Psoas muscle (tissue), 8 donors: Measurements from ENCODE around the gene KLF16. TPM values are rescaled to one million over a fixed set of nuclear protein-coding genes. Genes with fewer than 3 reads are reported as not detected.
"Not testable (repeated sequence)": the region's sequence is repeated elsewhere in the genome, so short reads cannot be mapped to it uniquely, and the experiment has no call there.

ENCODE experiments used
- ATAC-seq, 4 donors: fragments of 200-7000 bp; cut with Tn5 transposase; one replicate each; pipeline ENCODE4 v1.9.1; 2020; ENCODE audit warnings: moderate library complexity in 3 of 4, mild to moderate bottlenecking in 2 of 4
- DNase-seq, 2 donors: peaks; one replicate each; pipeline ENCODE4 v3.0.0-alpha.2; 2020
- H3K27ac ChIP-seq: fragments of 200-600 bp; one replicate; pipeline ENCODE4 v1.8.0; 2022
- H3K27me3 ChIP-seq, 3 donors: fragments of 200-600 bp in 1 of 3; one replicate each; pipeline versions ENCODE4 v1.6.1 to v1.8.0; 2013 to 2022; ENCODE audit warnings: low read length in 2 of 3, mild to moderate bottlenecking in 2 of 3, moderate library complexity in 1 of 3; ENCODE audit not compliant: insufficient read depth in 3 of 3
- H3K36me3 ChIP-seq, 2 donors: fragments of 200-600 bp in 1 of 2; one replicate each; pipeline versions ENCODE4 v1.6.1 to v1.8.0; 2013 to 2022; ENCODE audit warnings: low read depth in 1 of 2, mild to moderate bottlenecking in 1 of 2, moderate library complexity in 1 of 2; ENCODE audit not compliant: insufficient read depth in 1 of 2
- H3K4me1 ChIP-seq: fragments of 200-600 bp; one replicate; pipeline ENCODE4 v1.8.0; 2022
- H3K4me3 ChIP-seq: fragments of 200-600 bp; one replicate; pipeline ENCODE4 v1.8.0; 2022; ENCODE audit warnings: mild to moderate bottlenecking
- H3K9me3 ChIP-seq: fragments of 200-600 bp; one replicate; pipeline ENCODE4 v1.8.0; 2022
- CTCF ChIP-seq: fragments of 200-600 bp; IDR thresholded peaks from one replicate; pipeline ENCODE4 v1.8.0; 2022; ENCODE audit warnings: antibody characterized with exemption
- whole genome bisulfite sequencing, 3 donors: extraction: QIAGEN DNeasy Blood & Tissue Kit; methylation state at CpG; one replicate each; pipeline versions ENCODE4 v1.1.6 to v1.1.7; 2013; 5-methylcytosine and 5-hydroxymethylcytosine counted together
- intact Hi-C, 2 donors: fragments of 100-400 bp; cut with DNase I; formaldehyde crosslinking; loops; one replicate each; pipeline versions ENCODE4 v1.11.0 to v1.14.2; 2022
- polyA plus RNA-seq, 3 donors: library from polyadenylated mRNA; stranded (reverse); fragments of 200-250 nt; gene quantifications; one replicate each; pipeline ENCODE4 v1.2.3, GENCODE V29; 2013
- total RNA-seq, 4 donors: library from RNA; stranded (reverse); fragmentation: NEBNext Ultra II Directional in 2 of 4; extraction: Animal tissue kit (Norgen Biotek cat#: 25700) in 2 of 4; gene quantifications; one replicate each; pipeline versions ENCODE4 v1.2.1 to v1.2.4, GENCODE V29; 2021 to 2023
- donor health status: healthy with polysubstance abuse.
- donor health status: DM: no; HTN: no; CAD: no; lungs with moderate emphysema.
- donor health status: Bipolar disorder and iron deficiency.
- donor health status: healthy.
- donor health status: DM: yes; HTN: yes; CAD: no.
- donor health status: DM: no; HTN: no; CAD: no.
- donor health status: DM: no; HTN: no; CAD: no.
- donor health status: DM: yes; HTN: yes; CAD: no.

The KLF16 gene
- total and polyA plus RNA-seq, 7 donors: 2.2 to 13.0 (median 3.3) TPM

GRCh38 chr19:1880611-1881392 lies 17.4 kb upstream of the KLF16 start:
- DNase-seq: no peak
- WGBS, 3 donors: 75 to 86% (median 79%) methylated on average over 25 to 32 of the region's 35 CpGs
- no peak for TF ChIP-seq CTCF
- intact Hi-C loops: no loop called here
- ATAC-seq: no peak
- Histone ChIP-seq H3K4me3 (peak overlapping the region; percentile 97), H3K4me1 (peaks cover 34% of the 10 kb centered on the region), H3K27me3 (no peaks in the 10 kb centered on the region), H3K36me3 (peaks cover 0 to 2% of the 10 kb centered on the region in 2 donors), H3K9me3 (no peaks in the 10 kb centered on the region), H3K27ac (peak overlapping the region; percentile 23)

GRCh38 chr19:1879982-1880381 lies 16.6 kb upstream of the KLF16 start:
- H3K36me3 ChIP-seq, intact Hi-C loops, H3K27me3 ChIP-seq, ATAC-seq, H3K9me3 ChIP-seq, H3K4me3 ChIP-seq, DNase-seq, H3K27ac ChIP-seq: not testable (repeated sequence)
- 83 to 84% (median 83%) methylated on average over 13 to 17 of the region's 17 CpGs for WGBS, 3 donors
- peaks cover 35% of the 10 kb centered on the region for H3K4me1 ChIP-seq

GRCh38 chr19:1878583-1878982 lies 15.2 kb upstream of the KLF16 start:
- intact Hi-C loops, H3K27me3 ChIP-seq, H3K4me3 ChIP-seq, DNase-seq, ATAC-seq, H3K36me3 ChIP-seq, H3K9me3 ChIP-seq, H3K27ac ChIP-seq: not testable (repeated sequence)
- WGBS, 3 donors: 38 to 50% (median 43%) methylated on average over 6 to 8 of the region's 8 CpGs
- peaks cover 37% of the 10 kb centered on the region for H3K4me1 ChIP-seq

- H3K9me3 ChIP-seq, H3K4me3 ChIP-seq, ATAC-seq, H3K36me3 ChIP-seq, intact Hi-C loops, H3K27ac ChIP-seq, H3K27me3 ChIP-seq, DNase-seq: not testable (repeated sequence)
- peaks cover 38% of the 10 kb centered on the region for H3K4me1 ChIP-seq
- WGBS, 3 donors: 68 to 78% (median 77%) methylated on average over 30 to 37 of the region's 47 CpGs
Observed at GRCh38 chr19:1877280-1877660, 13.9 kb upstream of the KLF16 start.

- DNase-seq, H3K36me3 ChIP-seq, intact Hi-C loops, H3K9me3 ChIP-seq, H3K27me3 ChIP-seq: not testable (repeated sequence)
- ATAC-seq: peak in 1 of 4 donors; percentile 14
- H3K4me3 ChIP-seq: peak overlapping the region; percentile 97
- H3K27ac ChIP-seq: peak overlapping the region; percentile 100
- peaks cover 36% of the 10 kb centered on the region for H3K4me1 ChIP-seq
- WGBS, 3 donors: 32 to 44% (median 40%) methylated on average over 42 to 48 of the region's 53 CpGs
Observed at GRCh38 chr19:1876496-1877279, 13.3 kb upstream of the KLF16 start.

- WGBS, 3 donors: 0 to 1% (median 0%) methylated on average over 64 to 87 of the region's 87 CpGs
- Histone ChIP-seq H3K9me3 (no peaks in the 10 kb centered on the region), H3K27ac (peak overlapping the region; percentile 100), H3K4me1 (peaks cover 36% of the 10 kb centered on the region), H3K4me3 (peak overlapping the region; percentile 97), H3K27me3 (no peaks in the 10 kb centered on the region), H3K36me3 (peaks cover 0 to 12% of the 10 kb centered on the region in 2 donors)
- peak; percentile 93 to 96 for DNase-seq
- intact Hi-C loops: no loop called here
- peak; percentile 4 for TF ChIP-seq CTCF
- ATAC-seq: peak; percentile 96 to 98 (median 97)
Observed at GRCh38 chr19:1875646-1876495, 12.5 kb upstream of the KLF16 start.

GRCh38 chr19:1875265-1875645 lies 11.9 kb upstream of the KLF16 start:
- H3K36me3 ChIP-seq: peaks cover 0 to 15% of the 10 kb centered on the region in 2 donors
- intact Hi-C loops, DNase-seq, H3K9me3 ChIP-seq, H3K27me3 ChIP-seq: not testable (repeated sequence)
- H3K4me3 ChIP-seq: peak overlapping the region; percentile 97
- WGBS, 3 donors: 2 to 6% (median 4%) methylated on average over 11 of the region's 11 CpGs
- ATAC-seq: peak in 1 of 4 donors; percentile 1
- peak overlapping the region; percentile 100 for H3K27ac ChIP-seq
- H3K4me1 ChIP-seq: peaks cover 36% of the 10 kb centered on the region
